Measurements from ENCODE around the gene XKR8.
"Not testable (repeated sequence)": the region's sequence is repeated elsewhere in the genome, so short reads cannot be mapped to it uniquely, and the experiment has no call there.

XKR8 gene

DNA sequence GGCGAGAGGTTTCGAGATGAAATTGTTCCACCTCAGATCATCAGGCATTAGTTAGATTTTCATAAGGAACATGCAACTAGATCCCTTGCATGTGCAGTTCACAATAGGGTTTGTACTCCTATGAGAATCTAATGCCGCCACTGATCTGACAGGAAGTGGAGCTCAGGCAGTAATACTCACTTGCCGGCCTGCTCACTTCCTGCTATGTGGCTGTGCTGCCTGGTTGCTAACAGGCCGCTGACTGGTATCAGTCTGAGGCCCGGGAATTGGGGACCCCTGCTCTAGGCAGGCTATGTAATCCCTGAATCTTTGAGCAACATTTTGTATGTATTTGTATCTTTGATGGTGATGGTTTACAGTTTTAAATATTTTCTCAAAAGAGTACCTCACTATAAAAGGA lies 32.5 kb downstream of the XKR8 start:
- peak; percentile 32 for DNase-seq (ENCODE audit: low read depth)

DNA sequence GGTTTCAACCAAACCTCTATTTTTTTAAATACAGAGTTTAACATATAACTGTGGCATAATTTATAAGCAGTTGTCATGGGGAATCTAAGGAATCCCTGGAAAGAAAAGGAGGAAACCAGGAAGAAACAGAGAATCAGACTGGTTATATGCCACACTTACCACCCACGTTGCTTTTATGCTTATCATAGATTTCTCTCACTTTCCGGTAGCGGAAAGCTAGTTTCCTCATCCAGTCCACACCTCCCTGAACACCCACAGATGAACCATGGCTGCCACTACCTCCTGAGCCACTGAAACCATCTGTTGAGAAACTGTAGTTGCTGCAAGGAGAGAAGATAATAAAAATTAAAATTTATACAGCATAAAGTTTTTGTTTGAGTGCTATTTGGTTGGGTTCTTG lies 33.5 kb downstream of the XKR8 start:
- peak; percentile 8 for DNase-seq (ENCODE audit: low read depth)

DNA sequence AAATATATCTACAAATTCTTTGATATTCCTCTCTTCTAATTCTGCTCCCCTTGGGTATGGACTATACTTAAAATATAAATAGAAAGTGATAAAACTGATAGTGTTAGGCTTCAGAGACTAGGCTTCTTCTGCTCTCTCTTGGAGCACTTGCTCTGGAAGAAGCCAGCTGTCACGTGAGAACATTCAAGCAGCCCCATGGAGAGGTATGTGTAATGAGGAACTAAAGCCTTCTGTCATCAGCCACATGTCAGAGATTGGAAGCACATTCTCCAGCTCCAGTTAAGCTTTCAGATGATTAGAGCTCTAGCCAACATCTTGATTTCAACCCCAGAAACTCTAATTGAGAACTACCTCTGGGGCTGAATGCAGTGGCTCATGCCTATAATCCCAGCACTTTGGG lies 34.3 kb downstream of the XKR8 start:
- DNase-seq (ENCODE audit: low read depth) = peak; percentile 30

DNA sequence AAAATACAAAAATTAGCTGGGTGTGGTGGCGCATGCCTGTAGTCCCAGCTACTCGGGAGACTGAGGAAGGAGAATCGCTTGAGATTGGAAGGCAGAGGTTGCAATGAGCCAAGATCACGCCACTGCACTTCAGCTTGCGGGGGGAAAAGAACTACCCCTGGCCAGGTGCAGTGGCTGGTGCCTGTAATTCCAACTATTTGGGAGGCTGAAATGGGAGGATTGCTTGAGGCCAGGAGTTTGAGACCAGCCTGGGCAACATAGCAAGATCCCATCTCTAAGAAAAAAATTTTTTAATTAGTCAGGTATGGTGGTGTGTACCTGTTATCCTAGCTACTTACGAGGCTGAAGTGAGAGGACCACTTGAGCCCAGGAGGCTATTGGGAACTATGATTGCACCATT lies 34.8 kb downstream of the XKR8 start:
- DNase-seq (ENCODE audit: low read depth) = not testable (repeated sequence)

DNA sequence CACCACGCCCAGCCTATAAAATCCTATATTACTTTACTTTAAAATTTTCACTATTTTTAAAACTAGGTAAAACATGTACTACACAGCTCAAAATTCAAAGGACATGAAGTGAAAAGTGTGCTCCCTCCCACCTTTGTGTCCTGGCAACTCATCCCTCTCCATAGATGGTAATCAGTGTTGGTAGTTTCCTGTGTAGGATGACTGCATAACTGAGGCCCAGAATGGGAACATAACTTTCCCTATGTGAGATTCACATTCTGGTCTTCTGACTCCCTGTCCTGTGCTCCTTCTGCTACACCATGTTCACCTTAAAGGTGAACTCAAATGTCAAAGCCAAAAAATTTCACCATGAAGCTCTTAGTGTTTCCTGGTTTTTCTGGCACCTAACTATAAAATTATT lies 39.3 kb downstream of the XKR8 start:
- no peak for DNase-seq (ENCODE audit: low read depth)

DNA sequence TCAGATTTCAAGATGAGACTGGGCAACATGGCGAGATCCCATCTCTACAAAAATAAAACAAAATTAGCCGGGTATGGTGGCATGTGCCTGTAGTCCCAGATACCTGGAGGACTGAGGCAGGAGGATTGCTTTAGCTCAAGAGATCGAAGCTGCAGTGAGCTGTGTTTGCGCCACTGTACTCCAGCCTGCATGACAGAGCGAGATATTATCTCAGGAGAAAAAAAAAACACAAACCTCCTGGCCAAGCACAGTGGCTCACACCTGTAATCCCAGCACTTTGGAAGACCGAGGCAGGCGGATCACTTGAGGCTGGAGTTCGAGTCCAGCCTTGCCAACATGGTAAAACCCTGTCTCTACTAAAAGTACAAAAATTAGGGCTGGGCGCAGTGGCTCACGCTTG lies 42.8 kb downstream of the XKR8 start:
- DNase-seq (ENCODE audit: low read depth) = no peak

DNA sequence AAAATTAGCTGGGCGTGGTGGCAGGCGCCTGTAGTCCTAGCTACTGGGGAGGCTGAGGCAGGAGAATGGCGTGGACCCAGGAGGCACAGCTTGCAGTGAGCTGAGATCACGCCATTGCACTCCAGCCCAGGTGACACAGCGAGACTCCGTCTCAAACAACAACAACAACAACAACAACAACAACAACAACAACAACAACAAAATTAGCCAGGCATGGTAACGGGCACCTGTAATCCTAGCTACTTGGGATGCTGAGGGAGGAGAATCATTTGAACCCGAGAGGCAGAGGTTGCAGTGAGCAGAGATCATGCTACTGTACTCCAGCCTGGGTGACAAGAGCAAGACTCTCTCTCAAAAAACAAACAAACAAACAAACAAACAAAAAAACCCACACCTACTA lies 43.3 kb downstream of the XKR8 start:
- not testable (repeated sequence) for DNase-seq (ENCODE audit: low read depth)

DNA sequence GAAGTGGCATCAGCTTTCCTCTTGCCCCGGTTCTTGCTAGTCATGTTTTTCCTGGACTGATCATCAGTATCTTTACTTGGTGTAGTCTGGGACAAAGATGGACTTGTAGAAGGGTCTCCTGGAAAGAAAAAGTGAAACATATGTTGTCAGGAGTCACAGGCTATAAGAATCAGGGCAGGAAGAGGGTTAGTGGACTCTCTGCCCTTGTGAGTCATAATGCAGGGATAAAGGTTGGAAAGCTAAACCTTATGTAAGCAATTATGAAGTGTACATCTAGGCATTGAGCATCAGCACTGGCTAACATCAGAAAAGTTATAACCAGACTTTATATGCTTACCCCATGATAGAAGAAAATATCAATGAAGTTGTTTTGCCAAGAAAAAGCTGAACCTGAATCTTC lies 51.2 kb downstream of the XKR8 start:
- no peak for DNase-seq (ENCODE audit: low read depth)
